GM06990 (cell line): Measurements from ENCODE around the gene ELANE.
"Not testable (repeated sequence)": the region's sequence is repeated elsewhere in the genome, so short reads cannot be mapped to it uniquely, and the experiment has no call there.

Experiments used
- DNase-seq: peaks from one replicate; pipeline ENCODE4 v3.0.0-alpha.2; 2011; ENCODE audit not compliant: insufficient read length; ENCODE audit errors: extremely low read depth
- H3K27me3 ChIP-seq: replicated peaks from 2 replicates; pipeline ENCODE4 v1.6.0; 2011; ENCODE audit warnings: low read length; ENCODE audit not compliant: control insufficient read depth, insufficient read depth
- H3K36me3 ChIP-seq: 2 replicates; pipeline ENCODE4 v1.5.1; 2011; ENCODE audit warnings: low read length; ENCODE audit not compliant: control insufficient read depth, insufficient read depth
- H3K4me3 ChIP-seq: replicated peaks from 2 replicates; pipeline ENCODE4 v1.5.1; 2011; ENCODE audit warnings: low read depth, mild to moderate bottlenecking, control low read depth, low read length
- CTCF ChIP-seq: IDR thresholded peaks from 2 replicates; pipeline ENCODE4 v1.5.1; 2011; ENCODE audit warnings: low read length, control low read depth, mild to moderate bottlenecking, inconsistent platforms; ENCODE audit not compliant: insufficient read depth, poor library complexity, severe bottlenecking

The ELANE gene

GRCh38 chr19:890831-891230 is 38.7 kb downstream of the ELANE start:
- no peak for TF ChIP-seq CTCF
- Histone ChIP-seq H3K36me3 (peaks cover 18% of the 10 kb centered on the region), H3K4me3 (no peak overlapping the region), H3K27me3 (no peaks in the 10 kb centered on the region)
- no peak for DNase-seq

- Histone ChIP-seq H3K4me3 (peak overlapping the region; percentile 89), H3K36me3 (peaks cover 12% of the 10 kb centered on the region)
- DNase-seq, H3K27me3 ChIP-seq: not testable (repeated sequence)
Measured at GRCh38 chr19:891421-892200, 39.5 kb downstream of the ELANE start.

- TF ChIP-seq CTCF: no peak
- no peak for DNase-seq
- Histone ChIP-seq H3K4me3 (peak overlapping the region; percentile 89), H3K36me3 (peaks cover 13% of the 10 kb centered on the region), H3K27me3 (no peaks in the 10 kb centered on the region)
Measured at GRCh38 chr19:892243-892893, 40.3 kb downstream of the ELANE start.

- H3K4me3 ChIP-seq: peak within 1 kb of the TSS; percentile 89
- H3K27me3 ChIP-seq: no peaks in the 10 kb centered on the region
- DNase-seq: peak; percentile 88
- TF ChIP-seq CTCF: no peak
- peaks cover 12% of the 10 kb centered on the region for H3K36me3 ChIP-seq
Measured at GRCh38 chr19:892894-893689, 41.0 kb downstream of the ELANE start, which contains the start of the genes MED16 and RNU6-9. MED16 (minus strand) TSS chr19:893187; CDS start chr19:891131, 2,056 bp downstream. RNU6-9 (plus strand) TSS chr19:893484.

- DNase-seq: no peak
- Histone ChIP-seq H3K4me3 (no peak overlapping the region), H3K36me3 (peaks cover 4% of the 10 kb centered on the region), H3K27me3 (no peaks in the 10 kb centered on the region)
- TF ChIP-seq CTCF: no peak
Measured at GRCh38 chr19:896434-896833, 44.3 kb downstream of the ELANE start.

- H3K36me3 ChIP-seq: peaks cover 6% of the 10 kb centered on the region
- TF ChIP-seq CTCF: no peak
- no peak for DNase-seq
- H3K27me3 ChIP-seq: no peaks in the 10 kb centered on the region
- H3K4me3 ChIP-seq: no peak overlapping the region
Measured at GRCh38 chr19:896999-897398, 44.9 kb downstream of the ELANE start.
